Right lobe of liver (tissue), 4 donors: ENCODE data around the gene LMNTD1.

Source experiments
- CTCF ChIP-seq, 4 donors: fragments of 200-600 bp in 3 of 4; fragments of 450-650 bp in 1 of 4; IDR thresholded peaks; one replicate each; pipeline versions ENCODE4 v1.5.1 to v1.8.0; 2016 to 2022; ENCODE audit warnings: antibody characterized with exemption in 4 of 4, mild to moderate bottlenecking in 2 of 4
- POLR2A ChIP-seq: fragments of 450-650 bp; IDR thresholded peaks from one replicate; pipeline ENCODE4 v1.6.1; 2017; ENCODE audit warnings: antibody characterized with exemption, mild to moderate bottlenecking
- donor health status: DM: no; HTN: no; CAD: no.
- donor health status: DM: no; HTN: no; CAD: no.
- donor health status: DM: no; HTN: yes; CAD: no.

GRCh38 chr12:25463521-25463920, 89.6 kb downstream of the LMNTD1 start:
- TF ChIP-seq CTCF (IDR thresholded peaks at IDR 0.05) (no peak), POLR2A (no peak)
